HL-60/S4 treated with retinoic acid at 250 ng/mL for 4 days and 3 days (cell line): ENCODE data around the gene BIRC2.

Experiments
- in situ Hi-C: fragments of 300-500 bp; cut with MboI; formaldehyde crosslinking; loops from 2 replicates; pipeline ENCODE4 v1.7.0; 2022; ENCODE audit warnings: low sequenced_read_pairs

Gene BIRC2

DNA sequence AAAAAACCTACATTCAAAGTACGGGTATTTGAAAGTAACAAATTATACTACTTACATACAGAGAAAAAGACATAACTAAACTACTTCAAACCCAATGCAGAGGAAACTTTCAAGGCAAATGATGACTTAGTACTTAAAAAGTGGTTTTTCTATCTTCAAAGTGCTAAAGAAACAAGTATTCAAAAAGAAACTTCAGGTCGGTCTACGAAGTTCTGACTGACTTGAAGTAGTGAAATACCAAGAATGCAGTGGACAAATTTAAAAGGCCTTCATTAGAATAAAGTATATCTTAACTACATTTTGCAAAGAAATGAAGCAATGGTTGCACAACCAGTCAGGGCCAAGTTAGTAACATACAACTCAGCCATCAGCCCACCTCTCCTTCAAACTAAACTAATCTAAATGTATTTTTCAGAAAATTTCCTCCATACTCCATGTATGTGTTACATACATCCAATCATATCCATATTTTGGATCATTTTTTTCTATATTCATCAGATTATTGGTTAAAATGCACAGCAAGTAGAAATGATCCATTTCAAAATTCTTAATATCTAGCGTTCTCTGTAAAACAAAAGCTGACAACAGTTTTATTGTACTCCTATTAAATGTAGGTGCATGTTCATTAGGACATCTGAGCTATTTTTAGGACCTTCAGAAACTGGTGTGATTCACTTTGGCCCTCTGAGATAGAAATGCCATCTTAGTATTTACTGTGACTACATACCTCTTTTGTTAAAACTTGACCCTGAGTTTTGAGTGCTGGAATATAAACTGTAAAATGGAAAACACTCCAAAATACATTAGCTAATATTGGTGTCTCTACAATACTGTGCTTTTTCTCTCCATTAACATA, 49.9 kb downstream of the BIRC2 start:
- in situ Hi-C loops, result loop anchor here (25.0 kb wide), 1 partner anchor 90 kb away; no protein-coding TSS in a partner anchor

DNA sequence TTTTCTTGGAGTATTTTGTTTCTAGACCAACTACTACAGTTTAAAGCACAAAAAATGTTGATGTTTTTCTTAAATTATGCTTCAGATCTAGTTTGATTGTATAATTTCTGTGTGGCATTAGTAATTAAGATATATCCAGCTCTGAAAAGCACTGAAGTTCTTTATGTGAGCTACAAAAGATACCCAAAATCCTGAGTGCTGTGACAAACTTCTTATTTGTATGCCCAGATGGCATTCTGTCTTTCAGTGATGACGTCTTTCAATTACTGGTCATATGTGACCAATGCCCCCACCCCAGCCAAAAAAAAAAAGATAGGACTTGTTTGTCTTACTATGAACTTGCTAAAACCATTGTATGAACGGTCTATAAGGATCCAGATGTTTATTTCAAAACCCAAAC, 51.3 kb downstream of the BIRC2 start:
- in situ Hi-C loops, result loop anchor here (25.0 kb wide), 1 partner anchor 89 kb away; no protein-coding TSS in a partner anchor

GRCh38 chr11:102399189-102399588, 52.2 kb downstream of the BIRC2 start:
- in situ Hi-C loops, result loop anchor here (25.0 kb wide), 1 partner anchor 88 kb away; no protein-coding TSS in a partner anchor

DNA sequence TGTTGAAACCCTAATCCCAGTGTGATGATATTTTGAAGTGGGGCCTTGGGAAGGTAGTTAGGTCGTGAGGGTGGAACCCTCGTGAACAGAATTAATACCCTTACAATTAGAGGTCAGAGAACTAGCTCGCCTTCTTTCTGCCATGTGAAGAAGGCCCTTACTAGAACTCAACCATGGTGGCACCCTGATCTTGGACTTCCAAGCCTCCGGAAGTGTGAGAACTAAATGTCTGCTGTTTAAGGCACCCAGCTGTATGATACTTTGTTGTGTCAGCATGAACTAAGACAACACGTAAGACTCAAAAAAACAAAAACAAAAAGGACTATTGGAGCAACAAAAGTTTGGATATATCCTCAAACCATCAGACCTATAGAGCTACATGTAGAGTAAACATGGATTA, 53.6 kb downstream of the BIRC2 start:
- in situ Hi-C loops, result no loop called here

DNA sequence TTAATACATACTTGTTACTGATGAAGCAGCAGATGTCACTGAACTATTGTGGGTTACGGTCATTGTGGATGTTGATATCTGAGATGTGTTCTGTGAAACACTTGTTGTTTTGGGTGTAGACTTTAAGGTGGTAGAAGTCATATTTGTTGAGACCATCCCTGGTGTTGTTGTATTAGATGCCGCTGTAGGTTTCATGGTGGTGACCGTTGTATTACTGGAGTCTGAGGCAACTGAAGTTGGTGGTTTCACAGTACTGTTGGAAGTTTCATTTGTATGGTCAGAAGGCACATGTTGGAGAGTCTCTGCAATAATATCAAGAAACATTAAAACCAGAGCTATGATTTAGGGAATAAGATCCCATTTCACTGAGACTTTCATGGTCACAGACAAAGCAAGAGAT, 54.9 kb downstream of the BIRC2 start:
- in situ Hi-C loops, result no loop called here

- in situ Hi-C loops, result no loop called here
Measured at GRCh38 chr11:102402548-102402947, 55.5 kb downstream of the BIRC2 start.

DNA sequence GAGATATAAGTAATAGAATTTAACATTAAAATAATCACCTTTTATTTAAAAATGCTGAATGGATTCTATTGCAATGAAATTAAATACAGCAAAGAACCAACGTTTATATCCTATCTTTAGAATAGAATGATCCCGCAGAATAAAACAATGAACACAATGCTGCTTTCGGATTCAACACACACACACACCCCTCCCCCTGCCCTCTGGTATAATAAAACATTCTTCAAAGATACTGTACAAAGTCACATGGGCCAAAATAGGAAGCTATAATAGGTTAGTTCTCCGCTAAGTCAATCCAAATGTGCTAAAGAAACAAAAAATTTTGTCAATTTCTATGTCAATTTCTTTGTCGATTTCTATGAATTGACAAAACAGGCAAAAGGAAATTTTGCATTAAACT, 58.5 kb downstream of the BIRC2 start:
- in situ Hi-C loops, result no loop called here

DNA sequence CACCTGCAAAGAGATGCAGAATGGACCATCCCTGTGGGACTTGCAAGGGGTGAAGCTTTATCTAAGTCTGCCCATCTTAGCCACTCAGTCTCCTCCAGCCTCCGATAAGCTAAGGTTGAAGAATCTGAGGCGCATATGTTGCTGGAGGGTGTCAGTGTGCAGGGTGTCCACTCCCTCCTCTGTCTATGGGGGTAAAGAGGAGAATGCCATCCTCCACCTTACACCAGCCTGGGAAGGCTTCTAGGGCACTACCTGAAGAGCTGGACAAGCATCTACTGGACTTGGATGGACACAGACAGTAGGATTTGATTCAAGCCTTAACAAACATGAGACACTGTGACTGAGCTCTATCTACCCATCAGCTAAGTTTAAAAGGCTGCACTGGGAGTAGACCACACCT, 59.1 kb downstream of the BIRC2 start:
- in situ Hi-C loops, result no loop called here

GRCh38 chr11:102407901-102408300, 60.9 kb downstream of the BIRC2 start:
- in situ Hi-C loops, result no loop called here

DNA sequence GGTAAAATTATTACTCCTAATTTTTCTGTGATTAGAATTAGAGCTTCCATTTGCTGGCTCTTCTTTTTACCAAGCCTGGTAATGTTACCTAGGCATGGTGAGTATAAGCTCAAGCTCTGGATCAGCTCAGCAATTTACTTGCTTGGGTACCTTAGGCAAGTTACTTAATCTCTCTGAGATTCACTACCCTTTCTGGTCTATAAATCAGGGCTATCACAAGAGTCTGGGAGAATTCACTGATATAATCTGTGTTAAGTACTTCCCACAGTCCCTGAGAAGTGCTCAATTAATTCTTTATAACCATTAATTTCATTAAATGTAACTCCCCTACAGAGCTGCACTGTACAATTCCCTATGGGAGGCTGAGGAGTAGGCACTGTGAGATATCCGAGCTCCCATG, 61.3 kb downstream of the BIRC2 start:
- in situ Hi-C loops, result no loop called here

DNA sequence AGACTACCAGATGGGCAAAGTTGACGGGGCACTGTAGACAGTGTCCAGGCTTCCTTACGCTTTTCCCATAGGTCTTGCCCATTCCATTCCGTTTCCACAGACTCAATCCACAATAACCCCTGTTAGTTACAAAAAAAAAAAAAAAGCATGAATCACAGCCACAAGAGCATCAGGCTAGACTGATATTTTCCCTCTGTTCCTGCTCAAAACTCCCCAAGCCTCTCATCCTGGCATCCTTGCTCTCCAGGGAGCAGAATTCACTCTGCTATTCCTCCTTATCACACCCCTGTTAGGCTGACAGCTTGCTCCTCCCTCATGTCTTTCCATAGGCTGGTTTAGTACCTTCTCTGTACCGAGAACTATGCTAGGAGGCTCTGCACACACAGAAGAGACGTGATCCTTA, 63.4 kb downstream of the BIRC2 start:
- in situ Hi-C loops, result no loop called here

GRCh38 chr11:102411142-102411541, 64.1 kb downstream of the BIRC2 start:
- in situ Hi-C loops, result no loop called here

- in situ Hi-C loops, result no loop called here
Measured at GRCh38 chr11:102413497-102413896, 66.5 kb downstream of the BIRC2 start.

DNA sequence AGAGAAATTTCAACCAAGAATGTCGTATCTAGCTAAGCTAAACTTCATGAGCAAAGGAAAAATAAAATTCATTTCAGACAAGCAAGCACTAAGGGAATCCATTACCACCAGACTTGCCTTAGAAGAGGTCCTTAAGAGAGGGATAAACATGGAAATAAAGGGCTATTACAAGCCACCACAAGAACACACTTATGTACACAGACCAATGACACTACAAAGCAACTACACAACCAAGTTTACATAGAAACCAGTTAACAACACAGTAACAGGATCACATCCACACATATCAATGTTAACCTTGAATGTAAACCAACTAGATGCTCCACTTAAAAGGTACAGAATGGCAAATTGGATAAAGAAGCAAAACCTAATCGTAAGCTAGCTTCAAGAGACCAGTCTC, 67.5 kb downstream of the BIRC2 start:
- in situ Hi-C loops, result no loop called here

- in situ Hi-C loops, result no loop called here
Measured at GRCh38 chr11:102415304-102415916, 68.4 kb downstream of the BIRC2 start.

DNA sequence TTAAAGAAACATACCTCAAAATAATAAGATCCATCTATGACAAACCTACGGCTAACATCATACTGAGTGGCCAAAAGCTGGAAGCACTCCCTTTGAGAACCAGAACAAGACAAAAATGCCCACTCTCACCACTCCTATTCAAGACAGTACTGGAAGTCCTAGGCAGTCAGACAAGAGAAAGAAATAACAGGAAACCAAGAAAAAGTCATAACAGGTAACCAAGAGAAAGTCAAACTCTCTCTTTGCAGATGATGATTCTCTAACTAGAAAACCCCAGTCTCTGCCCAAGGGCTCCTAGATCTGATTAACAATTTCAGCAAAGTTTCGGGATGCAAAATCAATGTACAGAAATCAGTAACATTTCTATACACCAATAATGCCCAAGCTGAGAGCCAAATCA, 70.0 kb downstream of the BIRC2 start:
- in situ Hi-C loops, result no loop called here

DNA sequence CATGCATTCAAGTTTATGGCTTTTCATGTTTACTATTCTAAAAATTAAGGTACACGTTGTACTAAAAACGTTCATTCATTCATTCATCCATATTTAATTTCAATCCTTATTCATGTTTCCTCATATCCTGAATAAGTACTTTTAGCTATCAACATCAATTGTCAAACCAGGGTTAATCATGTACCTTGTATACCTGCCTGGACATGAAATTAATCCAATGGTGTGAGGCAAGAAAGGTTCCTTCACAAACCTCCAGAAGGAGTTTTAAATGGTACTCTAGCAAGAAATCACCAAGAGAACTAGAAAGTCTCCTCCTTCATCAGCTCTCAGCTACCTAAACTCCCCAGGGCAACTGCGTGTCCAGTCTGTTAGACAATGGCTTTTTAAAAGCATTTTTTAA, 72.2 kb downstream of the BIRC2 start:
- in situ Hi-C loops, result no loop called here

- in situ Hi-C loops, result no loop called here
Measured at GRCh38 chr11:102420547-102420946, 73.5 kb downstream of the BIRC2 start.

- in situ Hi-C loops, result no loop called here
Measured at GRCh38 chr11:102421261-102421660, 74.2 kb downstream of the BIRC2 start.

- in situ Hi-C loops, result no loop called here
Measured at GRCh38 chr11:102422817-102423712, 76.1 kb downstream of the BIRC2 start.

DNA sequence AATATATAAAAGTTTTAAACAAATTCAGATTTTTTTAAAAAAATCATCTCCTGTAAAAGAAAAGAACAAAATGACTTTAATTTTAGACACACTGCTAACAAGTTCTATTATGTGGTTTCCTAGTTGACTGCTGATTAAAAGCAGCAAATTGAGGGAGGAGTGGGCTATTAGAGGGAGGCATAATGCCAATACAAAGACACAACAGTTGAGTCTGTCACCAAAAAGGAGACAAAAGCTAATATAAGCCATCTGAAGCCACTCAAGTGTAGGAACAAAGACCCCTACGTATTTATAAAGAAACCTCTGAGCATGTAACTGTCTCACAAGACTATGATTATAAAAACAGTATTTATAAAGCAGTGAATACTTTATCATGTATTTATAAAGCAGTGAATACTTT, 76.9 kb downstream of the BIRC2 start:
- in situ Hi-C loops, result no loop called here
